H9 (cell line): Measurements from ENCODE around the gene CYFIP1. TPM values are rescaled to one million over a fixed set of nuclear protein-coding genes. Genes with fewer than 3 reads are reported as not detected.
A peak's percentile ranks its signal among the peaks of the same experiment; 100 is the strongest.

Source experiments
- DNase-seq: peaks from one replicate; pipeline ENCODE4 v3.0.0-alpha.2; 2017
- H2AFZ ChIP-seq: one replicate; pipeline ENCODE4 v1.6.1; 2013; ENCODE audit warnings: mild to moderate bottlenecking, low read length, control low read depth, moderate library complexity
- H2AK5ac ChIP-seq: 2 replicates; pipeline ENCODE4 v1.6.1; 2013; ENCODE audit warnings: low read length, control low read depth, mixed read lengths; ENCODE audit not compliant: insufficient read length
- H2BK120ac ChIP-seq: one replicate; pipeline ENCODE4 v1.6.1; 2013; ENCODE audit warnings: low read depth, mild to moderate bottlenecking, low read length, control low read depth, inconsistent platforms; ENCODE audit not compliant: poor library complexity, severe bottlenecking
- H2BK12ac ChIP-seq: 2 replicates; pipeline ENCODE4 v1.6.1; 2013; ENCODE audit warnings: low read length, control low read depth, mixed read lengths, low read depth; ENCODE audit not compliant: insufficient read length
- H2BK15ac ChIP-seq: 2 replicates; pipeline ENCODE4 v1.6.1; 2013; ENCODE audit warnings: low read depth, low read length, control low read depth
- H2BK20ac ChIP-seq: one replicate; pipeline ENCODE4 v1.6.1; 2013; ENCODE audit warnings: low read depth, mild to moderate bottlenecking, low read length, control low read depth, inconsistent platforms; ENCODE audit not compliant: poor library complexity, severe bottlenecking
- H2BK5ac ChIP-seq: 2 replicates; pipeline ENCODE4 v1.6.1; 2013; ENCODE audit warnings: low read length, control low read depth, mixed read lengths; ENCODE audit not compliant: insufficient read length
- H3K14ac ChIP-seq: 2 replicates; pipeline ENCODE4 v1.6.1; 2013; ENCODE audit warnings: low read length, control low read depth; ENCODE audit not compliant: insufficient read depth
- H3K18ac ChIP-seq: 2 replicates; pipeline ENCODE4 v1.6.1; 2013; ENCODE audit warnings: low read depth, mild to moderate bottlenecking, mixed read lengths, low read length, control low read depth; ENCODE audit not compliant: insufficient read length
- H3K23ac ChIP-seq: 2 replicates; pipeline ENCODE4 v1.6.1; 2013; ENCODE audit warnings: low read length, control low read depth, mixed read lengths, low read depth; ENCODE audit not compliant: insufficient read length
- H3K23me2 ChIP-seq: 2 replicates; pipeline ENCODE4 v1.6.1; 2013; ENCODE audit warnings: low read depth, mild to moderate bottlenecking, mixed read lengths, low read length, control low read depth; ENCODE audit not compliant: insufficient read length, poor library complexity, severe bottlenecking
- H3K27ac ChIP-seq: 2 replicates; pipeline ENCODE4 v1.5.1; 2013; ENCODE audit warnings: low read length, control low read depth, mixed read lengths, low read depth; ENCODE audit not compliant: insufficient read length
- H3K27me3 ChIP-seq: 2 replicates; pipeline ENCODE4 v1.6.1; 2013; ENCODE audit warnings: low read length, control low read depth, inconsistent platforms; ENCODE audit not compliant: insufficient read depth
- H3K4ac ChIP-seq: 2 replicates; pipeline ENCODE4 v1.6.1; 2013; ENCODE audit warnings: low read depth, mild to moderate bottlenecking, control low read depth, inconsistent platforms, low read length, moderate library complexity
- H3K4me1 ChIP-seq: 2 replicates; pipeline ENCODE4 v1.6.1; 2013; ENCODE audit warnings: low read length, control low read depth, inconsistent platforms; ENCODE audit not compliant: insufficient read depth
- H3K4me2 ChIP-seq: 2 replicates; pipeline ENCODE4 v1.6.1; 2013; ENCODE audit warnings: low read length, control low read depth, mixed read lengths; ENCODE audit not compliant: insufficient read length, insufficient read depth
- H3K56ac ChIP-seq: 2 replicates; pipeline ENCODE4 v1.6.1; 2013; ENCODE audit warnings: low read depth, mild to moderate bottlenecking, mixed read lengths, low read length, control low read depth; ENCODE audit not compliant: insufficient read length
- H3K79me1 ChIP-seq: 2 replicates; pipeline ENCODE4 v1.6.1; 2013; ENCODE audit warnings: low read depth, mild to moderate bottlenecking, moderate library complexity, low read length, control low read depth, inconsistent platforms; ENCODE audit not compliant: insufficient read depth, poor library complexity, severe bottlenecking
- H3K79me2 ChIP-seq: 2 replicates; pipeline ENCODE4 v1.6.1; 2013; ENCODE audit warnings: low read length, control low read depth, inconsistent platforms; ENCODE audit not compliant: insufficient read depth
- H3K9ac ChIP-seq: 2 replicates; pipeline ENCODE4 v1.6.1; 2013; ENCODE audit warnings: low read length, control low read depth, mixed read lengths; ENCODE audit not compliant: insufficient read length; ENCODE audit errors: extremely low read depth
- H3K9me3 ChIP-seq: one replicate; pipeline ENCODE4 v1.6.1; 2013; ENCODE audit warnings: low read depth, low read length, inconsistent platforms; ENCODE audit not compliant: control insufficient read depth
- H3T11ph ChIP-seq: one replicate; pipeline ENCODE4 v1.6.1; 2013; ENCODE audit warnings: mild to moderate bottlenecking, low read length, control low read depth, inconsistent platforms
- H4K20me1 ChIP-seq: one replicate; pipeline ENCODE4 v1.6.1; 2013; ENCODE audit not compliant: control insufficient read depth, insufficient read length, insufficient read depth
- H4K5ac ChIP-seq: 2 replicates; pipeline ENCODE4 v1.6.1; 2013; ENCODE audit warnings: low read depth, mild to moderate bottlenecking, mixed read lengths, low read length, control low read depth; ENCODE audit not compliant: insufficient read length
- H4K8ac ChIP-seq: replicated peaks from 2 replicates; pipeline ENCODE4 v1.6.1; 2013; ENCODE audit warnings: low read length, control low read depth, mixed read lengths, low read depth; ENCODE audit not compliant: insufficient read length
- H4K91ac ChIP-seq: 2 replicates; pipeline ENCODE4 v1.6.1; 2013; ENCODE audit warnings: low read depth, mild to moderate bottlenecking, moderate library complexity, mixed read lengths, low read length, control low read depth; ENCODE audit not compliant: insufficient read length
- H3K27ac Mint-ChIP-seq, 3 experiments: 2 replicates in 2 of 3; 3 replicates in 1 of 3; pipeline ENCODE4 v1.8.0; 2020 to 2021; ENCODE audit warnings: mixed read lengths in 3 of 3, mild to moderate bottlenecking in 1 of 3, moderate library complexity in 1 of 3
- H3K27me3 Mint-ChIP-seq: 2 replicates; pipeline ENCODE4 v1.8.0; 2021; ENCODE audit warnings: low read depth, mild to moderate bottlenecking, moderate library complexity, mixed read lengths
- H3K36me3 Mint-ChIP-seq, 3 experiments: 2 replicates in 2 of 3; 3 replicates in 1 of 3; pipeline ENCODE4 v1.8.0; 2020 to 2021; ENCODE audit warnings: low read depth in 3 of 3, mixed read lengths in 3 of 3; ENCODE audit not compliant: insufficient read depth in 1 of 3
- H3K4me1 Mint-ChIP-seq, 2 experiments: 2 replicates each; pipeline ENCODE4 v1.8.0; 2020; ENCODE audit warnings: mixed read lengths in 2 of 2
- H3K4me3 Mint-ChIP-seq, 2 experiments: 2 replicates in 1 of 2; 3 replicates in 1 of 2; pipeline ENCODE4 v1.8.0; 2020 to 2021; ENCODE audit warnings: mild to moderate bottlenecking in 2 of 2, mixed read lengths in 2 of 2, moderate library complexity in 1 of 2
- H3K9me3 Mint-ChIP-seq, 2 experiments: 2 replicates in 1 of 2; 3 replicates in 1 of 2; pipeline ENCODE4 v1.8.0; 2020; ENCODE audit warnings: mild to moderate bottlenecking in 2 of 2, mixed read lengths in 2 of 2, moderate library complexity in 1 of 2
- CTCF ChIP-seq: fragments of 200-600 bp; sonication (generic); conservative IDR thresholded peaks from 3 replicates; pipeline ENCODE4 v1.8.0; 2021; ENCODE audit warnings: antibody characterized with exemption, mild to moderate bottlenecking
- WGBS: extraction: QIAGEN DNeasy Blood & Tissue Kit; methylation state at CpG from one replicate; pipeline ENCODE4 v1.1.7; 2013; ENCODE audit warnings: missing lambda C conversion rate, low lambda C conversion rate, mixed read lengths; ENCODE audit not compliant: insufficient read length; ENCODE audit errors: extremely low coverage; 5-methylcytosine and 5-hydroxymethylcytosine counted together
- total RNA-seq: library from RNA; stranded (reverse); gene quantifications from 2 replicates; pipeline ENCODE4 v1.2.1, GENCODE V29; 2021

Gene CYFIP1
- total RNA-seq, 1 experiment from 2014 or later, result 71.2 TPM

DNA sequence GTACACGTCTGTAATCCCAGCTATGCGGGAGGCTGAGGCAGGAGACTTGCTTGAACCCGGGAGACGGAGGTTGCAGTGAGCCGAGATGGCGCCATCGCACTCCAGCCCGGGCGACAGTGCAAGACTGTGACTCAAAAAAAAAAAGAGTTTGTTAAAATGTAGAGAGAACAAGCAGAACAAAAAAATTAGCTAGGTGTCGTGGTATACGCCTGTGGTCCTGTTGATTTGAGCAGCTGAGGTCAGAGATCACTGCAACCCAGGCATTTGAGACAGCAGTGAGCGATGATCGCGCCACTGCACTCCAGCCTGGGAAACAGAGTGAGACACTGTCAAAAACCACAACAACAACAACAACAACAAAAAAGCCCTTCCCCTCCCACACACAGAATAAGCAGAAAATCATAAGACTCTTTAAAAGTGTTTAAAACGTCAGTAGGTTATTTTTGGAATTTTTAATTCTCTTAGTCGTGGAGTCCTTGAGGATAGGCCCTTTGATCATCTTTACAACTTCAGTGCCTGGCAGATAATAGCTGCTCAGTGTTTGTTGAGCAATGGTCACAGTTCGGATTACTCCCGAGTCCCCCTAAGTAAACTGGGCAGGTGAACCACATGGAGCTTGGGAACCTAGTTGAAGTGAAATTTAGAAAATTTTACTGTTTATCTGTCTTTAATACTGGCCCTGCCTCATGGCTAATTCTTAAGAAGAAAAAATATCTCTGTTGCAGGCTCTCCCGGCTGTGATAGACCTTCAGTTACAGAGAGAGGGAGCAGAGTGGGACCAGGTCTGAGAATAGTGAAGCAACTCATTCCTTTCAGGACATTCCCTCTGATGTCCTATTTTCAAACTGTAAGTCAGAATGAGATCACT, 135.5 kb downstream of the CYFIP1 start:
- no peak for TF ChIP-seq CTCF
- H4K20me1 ChIP-seq, result no peaks in the 10 kb centered on the region
- no peak overlapping the region for H3T11ph ChIP-seq
- H3K79me1 ChIP-seq, result peaks cover 19% of the 10 kb centered on the region
- no peak overlapping the region for H3K56ac ChIP-seq
- H2AFZ ChIP-seq, result no peak overlapping the region
- H2BK20ac ChIP-seq, result no peak overlapping the region
- H4K91ac ChIP-seq, result no peak overlapping the region
- Mint-ChIP-seq H3K4me1 (peaks cover 29% of the 10 kb centered on the region in 2 experiments), H3K4me3 (peak overlapping the region in 1 of 2 experiments; percentile 58; a peak in 1 of 5 replicates), H3K36me3 (peaks cover 31 to 53% (median 36%) of the 10 kb centered on the region in 3 experiments; a peak in 6 of 7 replicates), H3K9me3 (no peaks in the 10 kb centered on the region), H3K27ac (peak overlapping the region; percentile 64 to 95 (median 93)), H3K27me3 (no peaks in the 10 kb centered on the region)
- H3K9ac ChIP-seq, result no peak overlapping the region
- H2BK12ac ChIP-seq, result no peak overlapping the region
- H2BK15ac ChIP-seq, result no peak overlapping the region
- H3K23ac ChIP-seq, result no peak overlapping the region
- no peak overlapping the region for H2AK5ac ChIP-seq
- H2BK5ac ChIP-seq, result no peak overlapping the region
- no peak overlapping the region for H3K4me2 ChIP-seq
- no peaks in the 10 kb centered on the region for H3K23me2 ChIP-seq
- H3K9me3 ChIP-seq, result no peaks in the 10 kb centered on the region
- H2BK120ac ChIP-seq, result no peak overlapping the region
- H3K27ac ChIP-seq, result no peak overlapping the region
- no peak overlapping the region for H4K5ac ChIP-seq
- no peak overlapping the region for H3K14ac ChIP-seq
- no peak overlapping the region for H4K8ac ChIP-seq
- no peak overlapping the region for H3K4ac ChIP-seq
- H3K27me3 ChIP-seq, result no peaks in the 10 kb centered on the region
- no peak overlapping the region for H3K18ac ChIP-seq
- WGBS, result no CpG with 5 or more reads among the region's 19 CpGs
- H3K4me1 ChIP-seq, result peaks cover 3% of the 10 kb centered on the region
- H3K79me2 ChIP-seq, result peaks cover 40% of the 10 kb centered on the region; the same call in 1 of the 2 replicates
- DNase-seq, result no peak
